GM18951 (cell line): ENCODE results near the gene IFNLR1.

ENCODE experiments used
- POLR2A ChIP-seq: IDR thresholded peaks from 4 replicates; pipeline ENCODE4 v1.6.1; 2011; ENCODE audit warnings: mild to moderate bottlenecking; ENCODE audit not compliant: insufficient read length, insufficient read depth; ENCODE audit errors: extremely low read depth
- in situ Hi-C: fragments of 300-500 bp; cut with MboI; formaldehyde crosslinking; loops from one replicate; pipeline ENCODE4 v1.12.0; 2022; ENCODE audit warnings: low sequenced_read_pairs, mixed read lengths, inconsistent platforms; ENCODE audit not compliant: unreplicated experiment

The IFNLR1 gene

DNA sequence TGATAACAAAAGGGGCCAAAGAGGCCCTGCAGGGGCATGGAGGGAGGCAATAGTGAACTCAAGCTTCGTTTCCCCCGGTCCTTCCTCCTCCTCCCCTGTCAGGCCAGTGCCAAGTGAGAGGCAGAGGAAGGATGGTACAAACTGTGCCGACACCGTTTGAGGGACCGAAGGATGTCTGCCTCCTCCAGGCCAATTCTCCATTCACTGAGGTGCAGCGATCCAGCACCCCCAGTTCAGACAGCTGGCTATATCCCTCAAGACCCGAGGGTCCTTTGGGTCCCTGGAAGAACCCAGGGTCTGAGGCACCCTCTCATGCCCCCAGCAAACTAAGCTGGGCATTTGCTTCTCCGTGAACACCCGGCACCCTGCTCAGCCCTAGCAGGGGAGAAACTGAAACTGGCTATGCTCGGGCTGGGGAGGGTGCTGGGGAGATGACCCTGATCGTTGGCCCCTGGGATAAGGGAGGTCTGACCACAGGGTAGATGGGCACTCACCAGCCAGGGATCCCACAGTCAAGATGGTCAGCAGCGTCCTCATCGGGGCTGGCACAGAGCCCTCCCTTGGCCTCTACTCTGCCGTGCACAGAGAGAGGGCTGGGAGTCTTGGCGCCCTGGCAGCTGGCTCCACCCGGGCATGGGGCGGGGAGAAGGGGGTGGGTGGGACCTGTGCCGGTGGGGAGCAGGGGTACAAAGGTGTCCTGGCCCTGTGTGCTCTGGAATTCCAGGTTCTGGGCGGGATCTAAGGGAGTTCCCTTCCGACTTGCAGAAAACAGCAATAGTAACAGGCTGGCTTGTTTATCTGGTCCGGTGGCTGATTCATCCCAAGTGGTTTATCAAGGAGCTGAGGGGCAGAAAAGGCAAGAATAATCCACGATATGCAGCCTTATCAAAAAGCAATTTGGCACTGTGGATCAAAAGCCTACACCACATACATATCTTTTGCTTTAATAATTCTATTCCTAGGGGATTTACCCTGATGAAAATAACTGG, 44.2 kb downstream of the IFNLR1 start, which contains the start of gene IL22RA1:
Gene IL22RA1, minus strand, starts transcription at position 595 of the 989 bp plus-strand sequence. Its CDS starts 58 bp downstream, at position 537.
- TF ChIP-seq POLR2A: no peak
- in situ Hi-C loops: no loop called here

DNA sequence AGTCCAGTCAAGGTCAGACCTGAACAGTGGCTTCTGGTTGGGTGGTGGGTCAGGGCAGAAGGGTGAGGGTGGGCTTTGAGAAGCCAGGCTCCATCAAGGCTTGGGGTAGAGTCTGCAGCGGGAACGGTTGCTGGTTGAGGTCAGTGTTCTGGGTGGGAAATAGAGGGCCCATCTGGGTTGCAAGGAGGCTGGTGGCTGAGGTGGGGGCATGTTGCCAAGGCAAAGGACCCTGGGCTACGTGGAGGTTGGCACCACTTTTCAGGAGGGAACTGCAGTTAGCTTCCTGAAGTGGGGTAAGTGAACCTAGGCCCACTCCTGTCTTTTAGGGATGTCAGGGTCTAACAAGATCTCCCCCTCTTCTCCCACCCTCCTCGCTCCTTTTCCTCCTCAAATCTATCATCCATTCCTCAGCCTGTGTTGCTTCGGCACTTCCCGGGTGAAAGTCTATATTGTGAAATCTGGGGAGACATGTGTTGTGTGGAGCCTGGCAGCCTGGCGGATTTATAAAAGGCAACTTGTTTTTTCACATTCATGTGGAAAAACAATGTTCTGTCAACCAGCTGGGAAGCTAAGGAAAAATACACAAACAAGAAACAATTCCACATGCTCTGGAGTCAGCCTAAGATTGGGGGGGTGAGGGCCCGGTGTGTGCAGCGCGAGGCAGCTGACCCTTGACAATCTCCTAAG, 45.6 kb downstream of the IFNLR1 start:
- in situ Hi-C loops: no loop called here
- TF ChIP-seq POLR2A: no peak

DNA sequence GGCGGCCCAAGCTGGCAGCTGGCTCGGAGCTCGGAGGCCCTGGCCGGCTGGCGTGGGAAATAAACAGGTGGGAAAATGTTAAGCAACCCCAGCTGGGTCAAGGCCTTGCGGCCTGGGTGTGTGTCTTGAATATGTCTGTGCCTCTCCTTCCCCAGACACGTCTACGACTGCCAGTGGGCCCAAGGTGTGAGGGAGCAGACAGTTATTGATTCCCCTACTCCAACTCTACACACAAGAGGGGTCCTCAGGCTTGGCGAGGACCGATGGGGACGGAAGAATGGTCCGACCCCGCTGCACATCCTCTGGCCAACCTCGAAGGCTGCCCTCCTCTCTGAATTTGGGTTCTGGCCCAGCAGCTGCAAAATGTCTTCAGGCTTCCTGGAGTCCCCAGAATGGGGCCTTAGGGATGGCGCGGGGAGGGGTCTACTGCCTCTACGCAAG, 46.3 kb downstream of the IFNLR1 start:
- in situ Hi-C loops: no loop called here

DNA sequence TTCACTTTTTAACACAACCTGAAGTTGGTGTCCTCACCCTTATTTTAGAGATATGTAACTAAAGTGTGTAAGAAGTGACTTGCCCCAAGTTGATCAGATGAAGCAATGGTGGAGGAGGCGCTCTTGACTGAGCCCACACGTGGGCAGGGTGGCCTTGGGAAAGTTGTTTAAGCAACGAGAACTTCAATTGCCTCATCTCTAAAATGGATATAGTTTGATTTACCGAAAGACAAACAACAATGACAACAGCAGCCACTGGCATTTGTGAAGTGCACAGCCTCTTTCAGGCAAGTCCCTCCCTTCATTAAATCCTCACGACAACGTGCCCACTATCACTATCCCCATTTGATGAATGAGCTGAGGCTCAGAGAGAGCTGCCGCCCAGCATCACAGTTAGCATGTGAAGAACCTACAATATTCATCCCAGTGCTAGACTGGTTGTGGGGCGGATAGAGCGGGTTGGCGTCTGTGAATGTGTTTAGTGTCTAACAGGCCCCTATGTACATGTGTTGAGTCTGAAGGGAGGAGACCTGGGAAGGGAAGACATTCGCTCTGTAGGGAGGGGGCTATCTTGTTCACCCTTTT, 47.2 kb downstream of the IFNLR1 start:
- no peak for TF ChIP-seq POLR2A
- in situ Hi-C loops: no loop called here

More for the DNA sequence above, 46.3 kb downstream of the IFNLR1 start:
- no peak for TF ChIP-seq POLR2A

DNA sequence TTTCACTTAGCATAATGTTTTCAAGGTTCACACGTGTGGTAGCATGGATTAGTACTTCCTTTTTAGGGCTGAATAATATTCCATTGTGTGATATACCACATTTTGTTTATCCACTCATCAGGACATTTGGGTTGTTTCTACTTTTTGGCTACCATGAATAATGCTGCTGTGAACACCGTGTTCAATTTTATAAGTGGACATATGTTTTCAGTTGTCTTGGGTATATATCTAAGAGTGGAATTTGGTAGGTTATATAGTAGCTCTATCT, 47.9 kb downstream of the IFNLR1 start:
- in situ Hi-C loops: no loop called here

DNA sequence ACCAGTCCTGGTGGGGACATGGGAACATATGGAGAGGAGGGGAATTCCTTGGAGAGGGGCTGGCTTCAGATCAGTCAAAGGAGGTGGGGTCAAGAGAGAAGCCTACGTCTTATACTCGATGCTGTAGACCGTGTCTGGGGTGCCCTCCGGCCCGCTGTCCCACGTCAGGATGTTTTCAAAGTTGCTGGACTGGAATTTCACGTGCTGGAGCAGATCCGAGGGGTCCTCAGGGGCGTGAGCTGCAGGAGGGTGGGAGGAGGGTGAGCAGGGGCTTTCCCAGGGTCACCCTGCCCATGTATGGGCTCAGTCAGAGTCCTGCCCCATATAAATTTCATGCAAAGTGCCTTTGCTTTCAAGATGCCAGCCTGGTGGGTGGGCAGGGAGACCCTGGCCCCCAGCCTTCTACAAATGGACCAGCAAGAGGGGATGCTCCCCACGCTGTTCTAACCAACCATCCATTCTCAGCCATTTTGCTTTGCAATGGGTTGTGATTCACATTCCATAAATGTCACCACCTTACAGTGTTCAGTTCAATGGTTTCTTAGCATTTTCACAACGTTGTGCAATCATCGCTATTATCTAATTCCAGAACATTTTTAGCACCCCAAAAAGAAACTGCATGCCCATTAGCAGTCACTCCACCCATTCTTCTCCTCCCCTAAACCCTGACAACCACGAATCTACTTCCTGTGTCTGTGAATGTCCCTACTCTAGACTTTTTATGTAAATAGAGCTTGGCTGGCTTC, 48.4 kb downstream of the IFNLR1 start:
- in situ Hi-C loops: no loop called here
- no peak for TF ChIP-seq POLR2A

More for the DNA sequence above, 47.9 kb downstream of the IFNLR1 start:
- no peak for TF ChIP-seq POLR2A

DNA sequence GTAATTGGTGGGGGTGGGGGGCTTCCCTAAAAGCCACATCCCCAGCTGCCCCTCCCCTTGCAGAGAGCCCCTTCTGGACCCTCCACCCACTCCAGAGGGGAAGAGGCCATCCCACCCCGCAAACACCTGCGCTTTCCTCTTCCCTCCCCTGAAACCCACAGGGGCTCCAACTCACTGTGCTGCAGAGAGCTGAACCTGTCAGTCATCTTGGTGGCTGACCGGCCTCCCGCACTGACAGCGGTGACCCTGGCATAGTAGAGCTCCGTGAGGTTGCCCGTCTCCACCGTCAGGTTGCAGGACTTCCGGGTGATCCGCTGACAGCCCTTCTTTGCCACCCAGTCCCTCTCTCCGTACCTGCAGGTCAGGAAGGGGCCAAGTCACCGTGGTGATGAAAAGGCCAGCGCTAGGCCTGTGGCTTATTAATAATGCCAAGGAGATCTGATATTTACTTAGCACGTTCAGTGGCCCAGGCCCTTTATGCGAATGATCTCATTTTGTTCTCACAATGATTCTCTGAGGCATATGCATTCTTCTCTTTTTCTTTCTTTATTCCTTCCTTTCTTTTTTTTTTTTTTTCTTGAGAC, 50.0 kb downstream of the IFNLR1 start:
- in situ Hi-C loops: no loop called here
- TF ChIP-seq POLR2A: no peak

DNA sequence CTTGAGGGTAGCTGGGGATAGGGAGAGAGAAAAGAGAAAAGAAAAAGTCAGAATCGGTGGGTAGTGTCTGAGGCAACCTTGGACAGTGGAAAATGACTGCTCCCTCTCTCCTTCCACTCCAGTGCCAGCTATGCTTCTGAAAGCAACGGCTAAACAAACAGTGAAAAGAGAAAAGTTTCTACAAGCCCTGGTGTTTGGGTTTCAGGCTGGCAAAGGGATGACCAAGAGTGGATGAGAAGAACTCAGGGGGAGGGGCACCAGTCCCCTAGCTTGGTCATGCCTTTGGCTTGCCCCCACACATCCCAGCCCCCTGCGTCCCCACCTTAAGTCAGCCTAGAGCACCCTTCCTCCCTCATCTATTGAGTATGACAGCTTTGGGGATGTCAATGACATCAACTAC, 52.7 kb downstream of the IFNLR1 start:
- no peak for TF ChIP-seq POLR2A
- in situ Hi-C loops: no loop called here

DNA sequence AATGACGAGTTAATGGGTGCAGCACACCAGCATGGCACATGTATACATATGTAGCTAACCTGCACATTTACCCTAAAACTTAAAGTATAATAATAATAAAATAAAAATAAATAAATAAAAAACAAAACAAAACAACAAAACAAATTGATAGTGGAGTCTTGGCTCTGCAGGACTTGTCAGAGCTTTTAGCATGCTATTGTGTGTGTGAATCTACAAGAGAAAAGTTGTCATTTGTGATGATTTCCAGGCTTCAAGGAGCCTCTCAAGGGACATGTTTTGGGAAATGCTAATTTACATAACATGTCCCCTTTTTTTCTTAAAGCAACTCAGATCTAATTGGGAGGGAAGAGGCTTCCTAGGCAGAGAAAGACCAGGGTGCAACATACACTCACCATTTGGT, 53.3 kb downstream of the IFNLR1 start:
- in situ Hi-C loops: no loop called here
- no peak for TF ChIP-seq POLR2A

DNA sequence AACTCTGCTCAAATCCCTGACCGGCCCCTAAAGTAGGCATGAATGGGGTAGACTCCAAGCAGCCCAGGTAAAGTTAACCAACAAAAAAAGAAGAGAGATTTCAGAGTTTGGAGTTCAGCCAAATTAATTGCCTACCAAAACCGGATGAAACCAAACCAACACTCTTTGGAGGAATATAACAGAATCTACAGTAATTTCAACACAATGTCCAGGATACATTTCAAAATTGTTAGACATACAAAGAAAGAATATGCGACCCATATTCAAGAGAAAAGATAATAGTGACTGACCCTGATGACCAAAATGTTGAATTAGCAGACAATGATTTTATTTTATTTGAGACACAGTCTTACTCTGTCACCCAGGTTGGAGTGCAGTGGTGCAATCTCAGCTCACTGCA, 56.7 kb downstream of the IFNLR1 start:
- in situ Hi-C loops: no loop called here

DNA sequence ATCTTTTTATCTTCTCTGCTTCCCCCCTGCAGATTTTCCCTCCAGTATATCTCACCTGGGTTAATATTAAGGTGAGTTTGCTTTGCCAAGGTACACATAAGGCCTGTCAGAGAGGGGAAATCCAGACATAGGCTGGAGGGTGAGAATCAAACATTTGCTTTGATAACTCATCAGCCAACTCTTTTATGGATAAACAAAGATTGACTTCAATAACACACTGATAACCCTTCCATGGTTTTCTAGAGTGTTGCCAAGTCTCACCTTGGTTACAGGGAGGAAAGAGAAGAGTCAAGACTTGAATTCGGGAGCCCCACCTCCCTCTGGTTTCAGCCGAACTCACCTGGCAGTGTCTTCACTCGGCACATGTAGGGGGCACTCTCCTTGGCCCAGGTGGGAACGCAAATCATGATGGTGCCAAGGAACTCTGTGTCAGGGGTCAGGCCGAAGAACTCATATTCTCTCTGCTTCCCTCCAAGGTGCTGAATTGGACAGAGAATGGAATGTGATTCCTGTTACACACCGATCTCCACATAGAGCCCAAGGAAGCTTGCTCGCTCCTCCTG, 59.2 kb downstream of the IFNLR1 start:
- in situ Hi-C loops: no loop called here
- no peak for TF ChIP-seq POLR2A

More for the DNA sequence above, 56.7 kb downstream of the IFNLR1 start:
- TF ChIP-seq POLR2A: no peak

DNA sequence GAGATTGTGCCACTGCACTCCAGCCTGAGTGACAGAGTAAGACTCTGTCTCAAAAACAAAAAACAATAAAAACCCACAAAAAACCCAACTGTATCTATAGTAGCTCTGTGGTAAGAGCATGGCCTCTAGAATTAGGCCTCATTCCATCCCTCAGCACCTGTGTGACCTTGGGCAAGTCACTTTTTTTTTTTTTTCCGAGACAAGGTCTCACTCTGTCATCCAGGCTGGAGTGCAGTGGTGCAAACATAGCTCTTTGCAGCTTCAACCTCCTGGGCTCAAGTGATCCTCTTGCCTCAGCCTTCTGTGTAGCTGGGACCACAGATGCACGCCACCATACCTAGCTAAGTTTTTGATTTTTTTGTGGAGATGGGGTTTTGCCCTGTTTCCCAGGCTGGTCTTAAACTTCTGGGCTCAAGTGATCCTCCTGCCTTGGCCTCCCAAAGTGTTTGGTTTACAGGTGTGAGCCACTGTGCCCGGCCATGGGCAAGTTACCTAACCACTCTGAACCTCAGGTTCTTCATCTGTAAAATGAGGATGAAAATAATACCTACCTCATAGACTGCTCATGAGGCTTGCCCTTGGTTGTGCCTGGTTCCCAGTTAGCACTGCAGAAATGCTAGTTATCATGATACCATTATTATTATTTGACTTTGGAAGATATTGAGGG, 59.8 kb downstream of the IFNLR1 start:
- in situ Hi-C loops: no loop called here
- TF ChIP-seq POLR2A: no peak
